Lower leg skin (tissue), 4 donors: ENCODE measurements around the gene LRSAM1. TPM values are rescaled to one million over a fixed set of nuclear protein-coding genes. Genes with fewer than 3 reads are reported as not detected.

ENCODE experiments used
- DNase-seq, 2 donors: peaks; one replicate each; pipeline ENCODE4 v3.0.0-alpha.2; 2019; ENCODE audit warnings: low spot score in 2 of 2
- H3K4me3 ChIP-seq: fragments of 200-600 bp; sonication (generic); 2 replicates; pipeline ENCODE4 v1.5.1; 2017; ENCODE audit warnings: mild to moderate bottlenecking, low read depth; ENCODE audit not compliant: poor library complexity, severe bottlenecking
- POLR2A ChIP-seq, 2 donors: fragments of 450-650 bp; IDR thresholded peaks; one replicate each; pipeline ENCODE4 v1.6.1; 2016 to 2017; ENCODE audit warnings: antibody characterized with exemption in 2 of 2, mild to moderate bottlenecking in 1 of 2, moderate library complexity in 1 of 2
- WGBS, 2 donors: methylation state at CpG; one replicate each; pipeline ENCODE4 v1.1.5; 2018; 5-methylcytosine and 5-hydroxymethylcytosine counted together
- intact Hi-C: fragments of 100-400 bp; cut with DNase I; formaldehyde crosslinking; loops from one replicate; pipeline ENCODE4 v1.15.0; 2023; ENCODE audit warnings: low total_unique reads
- total RNA-seq, 4 donors: library from RNA; depleted of rRNA; stranded (reverse); fragments of >200 nt; gene quantifications; one replicate each; pipeline ENCODE4 v1.1.0, GENCODE V29; 2016
- TF ChIP-seq, protein P1 (sequence below), 3 donors: fragments of 450-650 bp; IDR thresholded peaks; one replicate each; pipeline ENCODE4 v1.5.1; 2016; ENCODE audit warnings: antibody characterized with exemption in 3 of 3, mild to moderate bottlenecking in 3 of 3, moderate library complexity in 2 of 3

The LRSAM1 gene
- total RNA-seq, 4 donors from 2014 or later = 37.9 to 47.9 (median 41.9) TPM

DNA sequence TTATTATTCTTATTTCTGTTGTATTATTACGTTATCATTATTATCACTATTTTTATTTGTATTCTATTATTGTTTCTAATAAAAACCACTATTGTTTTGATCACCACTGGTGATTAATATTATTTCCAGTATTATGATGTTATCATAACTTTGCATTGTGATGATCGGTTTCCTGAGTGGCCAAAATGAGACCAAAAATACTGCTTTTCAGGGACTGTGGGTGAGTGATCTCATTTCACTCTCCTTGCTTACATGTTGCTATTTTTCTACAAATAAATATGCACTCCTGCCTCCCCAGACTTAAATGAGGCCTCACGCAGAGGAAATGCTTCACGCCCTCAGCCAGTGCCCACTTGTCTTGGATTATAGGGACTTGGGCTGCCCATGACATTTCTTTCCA lies 78.4 kb downstream of the LRSAM1 start:
- intact Hi-C loops = no loop called here

DNA sequence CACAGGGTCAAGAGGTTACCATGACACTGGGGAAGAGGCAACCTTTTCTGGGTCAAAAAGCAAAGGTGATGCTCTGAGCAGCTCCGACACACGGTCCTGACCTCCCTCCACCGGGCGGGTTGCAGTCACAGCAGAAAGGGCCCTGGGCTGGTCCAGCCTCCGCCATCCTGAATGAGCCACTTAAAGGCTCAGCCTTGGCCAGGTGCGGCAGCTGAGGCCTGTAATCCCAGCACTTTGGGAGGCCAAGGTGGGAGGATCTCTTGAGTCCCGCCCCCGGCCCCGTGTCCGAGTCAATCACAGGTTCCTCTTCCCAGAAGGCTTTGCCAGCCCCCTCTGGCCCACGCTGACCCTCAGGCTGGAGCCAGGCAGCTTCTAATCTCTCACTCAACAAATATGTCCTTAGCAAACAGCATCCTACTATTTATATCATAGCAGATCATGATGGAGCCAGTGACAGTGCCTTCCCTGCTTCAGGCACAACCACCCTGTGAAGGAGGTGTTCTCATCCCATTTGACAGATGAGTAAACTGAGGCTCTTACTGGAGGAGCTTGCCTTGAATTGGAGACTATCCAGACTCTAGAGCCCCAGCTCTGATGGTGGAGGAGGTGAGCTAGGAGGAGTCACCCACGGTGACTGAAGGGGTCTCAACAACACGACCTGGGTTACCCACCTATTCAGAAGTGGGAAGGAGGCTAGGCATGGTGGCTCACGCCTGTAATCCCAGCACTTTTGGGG lies 79.1 kb downstream of the LRSAM1 start:
- DNase-seq = no peak
- TF ChIP-seq POLR2A (IDR thresholded peaks at IDR 0.05) = no peak
- TF ChIP-seq, protein P1, sequence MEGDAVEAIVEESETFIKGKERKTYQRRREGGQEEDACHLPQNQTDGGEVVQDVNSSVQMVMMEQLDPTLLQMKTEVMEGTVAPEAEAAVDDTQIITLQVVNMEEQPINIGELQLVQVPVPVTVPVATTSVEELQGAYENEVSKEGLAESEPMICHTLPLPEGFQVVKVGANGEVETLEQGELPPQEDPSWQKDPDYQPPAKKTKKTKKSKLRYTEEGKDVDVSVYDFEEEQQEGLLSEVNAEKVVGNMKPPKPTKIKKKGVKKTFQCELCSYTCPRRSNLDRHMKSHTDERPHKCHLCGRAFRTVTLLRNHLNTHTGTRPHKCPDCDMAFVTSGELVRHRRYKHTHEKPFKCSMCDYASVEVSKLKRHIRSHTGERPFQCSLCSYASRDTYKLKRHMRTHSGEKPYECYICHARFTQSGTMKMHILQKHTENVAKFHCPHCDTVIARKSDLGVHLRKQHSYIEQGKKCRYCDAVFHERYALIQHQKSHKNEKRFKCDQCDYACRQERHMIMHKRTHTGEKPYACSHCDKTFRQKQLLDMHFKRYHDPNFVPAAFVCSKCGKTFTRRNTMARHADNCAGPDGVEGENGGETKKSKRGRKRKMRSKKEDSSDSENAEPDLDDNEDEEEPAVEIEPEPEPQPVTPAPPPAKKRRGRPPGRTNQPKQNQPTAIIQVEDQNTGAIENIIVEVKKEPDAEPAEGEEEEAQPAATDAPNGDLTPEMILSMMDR (IDR thresholded peaks at IDR 0.05) = no peak
- 87 to 89% methylated on average over 10 to 14 of the region's 14 CpGs for WGBS, 2 donors
- intact Hi-C loops = no loop called here
- no peak overlapping the region for H3K4me3 ChIP-seq

More for the DNA sequence above, 78.4 kb downstream of the LRSAM1 start:
- TF ChIP-seq, protein P1 (IDR thresholded peaks at IDR 0.05) = no peak
- TF ChIP-seq POLR2A (IDR thresholded peaks at IDR 0.05) = no peak
- WGBS, 2 donors = 88 to 92% methylated on average over 4 of the region's 4 CpGs
- DNase-seq = no peak
- H3K4me3 ChIP-seq = no peak overlapping the region

DNA sequence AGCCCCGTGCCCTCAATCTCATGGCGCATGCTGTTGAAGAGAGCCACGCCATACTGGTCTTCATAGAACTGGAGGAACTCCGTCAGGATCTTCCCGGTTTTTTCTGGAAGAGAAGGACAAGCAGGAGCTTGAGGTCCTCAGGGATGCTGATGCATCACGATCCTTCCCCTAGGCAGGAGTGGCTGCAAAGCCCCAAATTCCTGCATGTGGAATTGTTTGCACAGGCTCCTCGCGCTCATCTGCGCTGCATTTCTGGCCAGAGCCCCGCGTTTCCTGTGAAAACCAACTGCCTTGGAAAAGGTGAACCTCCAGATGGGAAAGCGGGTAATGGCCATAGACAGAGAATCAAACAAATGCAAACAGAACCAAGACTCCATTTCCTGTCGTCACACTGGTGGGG lies 80.4 kb downstream of the LRSAM1 start:
- H3K4me3 ChIP-seq = no peak overlapping the region
- intact Hi-C loops = no loop called here
- WGBS, 2 donors = 75 to 81% methylated on average over 13 of the region's 13 CpGs
- TF ChIP-seq POLR2A (IDR thresholded peaks at IDR 0.05) = no peak
- TF ChIP-seq, protein P1 (IDR thresholded peaks at IDR 0.05) = no peak
- DNase-seq = no peak

GRCh38 chr9:127534250-127534906 lies 83.1 kb downstream of the LRSAM1 start:
- 66 to 71% methylated on average over 4 of the region's 4 CpGs for WGBS, 2 donors
- DNase-seq = no peak
- intact Hi-C loops = no loop called here
- TF ChIP-seq POLR2A (IDR thresholded peaks at IDR 0.05) = no peak
- TF ChIP-seq, protein P1 (IDR thresholded peaks at IDR 0.05) = no peak
- H3K4me3 ChIP-seq = no peak overlapping the region

- TF ChIP-seq, protein P1 (IDR thresholded peaks at IDR 0.05) = no peak
- TF ChIP-seq POLR2A (IDR thresholded peaks at IDR 0.05) = no peak
- H3K4me3 ChIP-seq = no peak overlapping the region
- WGBS, 2 donors = 75 to 87% methylated on average over 10 to 12 of the region's 12 CpGs
- no peak for DNase-seq
- intact Hi-C loops = no loop called here
Measured at GRCh38 chr9:127534931-127535330, 83.6 kb downstream of the LRSAM1 start.
